HG03457 (cell line): ENCODE results near the gene CATSPER1.

Experiments
- ATAC-seq: cut with Tn5 transposase; IDR thresholded peaks from one replicate; pipeline ENCODE4 v1.9.1; 2021; ENCODE audit warnings: moderate number of reproducible peaks; ENCODE audit not compliant: unreplicated experiment

CATSPER1 gene

DNA sequence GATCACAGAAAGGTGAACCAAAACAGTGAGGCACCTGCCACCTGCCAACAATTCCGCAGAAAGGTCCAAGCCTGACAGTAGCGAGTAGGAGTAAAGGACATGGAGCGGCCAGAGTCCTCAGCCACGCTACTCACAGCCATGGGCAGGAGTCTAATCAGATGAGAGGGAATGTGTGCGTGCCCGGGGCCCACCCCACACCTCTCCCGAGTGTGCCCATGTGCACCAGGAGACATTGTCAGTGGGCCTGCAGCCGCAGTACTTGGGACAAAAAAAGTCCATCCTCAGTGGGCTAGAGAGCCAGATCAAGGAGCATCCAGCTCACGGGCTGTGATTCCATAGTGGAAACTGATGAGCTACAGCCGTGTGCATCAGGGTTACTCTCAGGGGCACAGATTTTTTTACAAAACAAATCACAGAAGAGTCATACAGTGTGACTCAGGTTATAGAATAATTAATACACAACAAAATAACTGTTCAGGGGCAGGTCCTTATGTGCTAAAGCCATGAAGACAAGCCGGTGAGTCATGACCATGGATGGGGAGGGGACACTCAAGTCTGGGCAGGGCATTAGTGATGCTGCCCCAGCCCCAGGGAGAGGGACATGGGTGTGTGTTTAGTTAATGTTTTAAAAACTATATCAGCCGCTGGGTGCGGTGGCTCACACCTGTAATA, 52.7 kb downstream of the CATSPER1 start:
- no peak for ATAC-seq

DNA sequence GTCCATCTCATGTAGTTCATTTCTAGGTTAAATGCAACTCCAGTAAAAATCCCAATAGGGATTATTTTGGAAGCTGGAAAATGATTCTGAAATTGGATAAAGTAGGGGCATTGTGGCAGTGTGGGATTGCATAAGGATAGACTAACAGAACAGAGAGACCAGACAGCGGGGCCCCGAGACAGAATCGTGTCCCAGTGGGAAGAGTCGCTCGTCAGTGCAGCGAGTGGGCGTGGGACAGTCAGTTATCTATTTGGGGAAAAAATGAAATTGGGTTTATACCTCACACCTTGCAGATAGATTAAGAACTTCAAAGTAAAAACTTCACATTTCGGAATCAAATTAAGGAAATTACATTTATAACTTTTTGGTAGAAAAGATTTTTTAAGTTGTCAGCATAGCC, 54.2 kb downstream of the CATSPER1 start:
- no peak for ATAC-seq

DNA sequence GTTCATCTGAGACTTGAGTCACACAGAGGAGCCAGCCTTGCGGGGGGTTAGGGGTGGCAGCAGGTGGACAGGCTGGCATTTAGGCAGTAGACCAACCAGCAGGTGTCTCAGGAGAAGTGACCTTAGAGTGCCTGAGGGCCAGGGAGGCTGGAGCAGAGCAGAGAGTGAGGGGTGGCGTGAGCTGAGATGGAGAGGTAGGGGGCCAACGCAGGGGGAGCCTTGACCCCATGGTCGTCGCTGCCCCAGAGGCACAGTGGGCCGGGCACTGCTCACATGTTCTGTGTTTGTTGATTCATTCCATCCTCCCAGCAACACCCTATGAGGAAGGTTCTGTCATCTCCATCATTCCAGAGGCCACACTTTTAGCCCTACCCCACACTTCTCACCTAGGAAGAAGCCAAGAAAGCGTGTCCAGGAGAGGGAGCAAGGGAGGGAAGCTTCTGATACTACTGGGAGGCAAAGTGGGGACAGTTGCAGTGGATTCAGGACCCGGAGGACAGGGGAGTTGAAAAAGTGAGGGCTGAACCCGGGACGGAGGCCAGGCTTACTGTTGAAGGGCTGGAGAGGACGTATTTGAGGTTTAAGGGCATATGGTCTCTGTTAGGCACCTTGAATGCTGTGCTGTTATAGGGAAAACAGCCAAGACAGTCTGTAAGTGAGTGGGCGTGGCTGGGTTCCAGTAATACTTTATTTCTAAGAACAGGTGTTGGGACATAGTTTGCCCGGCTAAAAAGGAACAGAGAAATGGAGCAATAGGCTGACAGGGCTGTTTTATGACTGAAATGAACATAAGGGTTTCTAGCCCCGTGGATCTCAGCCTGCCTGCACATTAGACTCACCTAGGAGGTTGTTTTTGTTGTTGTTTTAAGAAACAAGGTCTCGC, 57.4 kb downstream of the CATSPER1 start:
- ATAC-seq = no peak

DNA sequence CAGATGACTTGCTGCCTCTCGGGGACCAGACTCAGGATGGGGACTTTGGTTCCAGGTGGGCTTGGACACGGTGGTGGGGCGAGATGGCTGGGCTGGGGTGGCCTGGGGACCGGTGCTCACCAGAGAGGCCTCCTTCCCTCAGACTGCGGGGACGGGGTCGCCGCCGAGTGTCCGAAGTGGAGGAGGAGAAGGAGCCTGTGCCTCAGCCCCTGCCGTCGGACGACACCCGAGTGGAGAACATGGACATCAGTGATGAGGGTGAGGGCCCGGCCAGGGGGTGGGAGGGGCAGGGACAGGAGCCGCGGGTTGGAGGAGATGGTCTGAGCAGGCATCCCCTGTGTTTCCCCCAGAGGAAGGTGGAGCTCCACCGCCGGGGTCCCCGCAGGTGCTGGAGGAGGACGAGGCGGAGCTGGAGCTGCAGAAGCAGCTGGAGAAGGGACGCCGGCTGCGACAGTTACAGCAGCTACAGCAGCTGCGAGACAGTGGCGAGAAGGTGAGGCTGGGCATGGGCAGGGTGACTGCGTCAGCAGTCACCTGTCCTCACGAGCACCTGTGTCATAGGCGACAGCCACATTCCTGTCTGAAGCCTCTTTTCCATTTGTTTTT, 58.8 kb downstream of the CATSPER1 start:
- no peak for ATAC-seq
